ENCODE data around the gene LCOR. TPM values are rescaled to one million over a fixed set of nuclear protein-coding genes. Genes with fewer than 3 reads are reported as not detected.

The LCOR gene
- total and polyA plus RNA-seq, 2 of the 13 experiments (the other 11 are each of a cell fraction or from before 2014, with no cell fraction given) = 12.4 to 23.7 TPM

DNA sequence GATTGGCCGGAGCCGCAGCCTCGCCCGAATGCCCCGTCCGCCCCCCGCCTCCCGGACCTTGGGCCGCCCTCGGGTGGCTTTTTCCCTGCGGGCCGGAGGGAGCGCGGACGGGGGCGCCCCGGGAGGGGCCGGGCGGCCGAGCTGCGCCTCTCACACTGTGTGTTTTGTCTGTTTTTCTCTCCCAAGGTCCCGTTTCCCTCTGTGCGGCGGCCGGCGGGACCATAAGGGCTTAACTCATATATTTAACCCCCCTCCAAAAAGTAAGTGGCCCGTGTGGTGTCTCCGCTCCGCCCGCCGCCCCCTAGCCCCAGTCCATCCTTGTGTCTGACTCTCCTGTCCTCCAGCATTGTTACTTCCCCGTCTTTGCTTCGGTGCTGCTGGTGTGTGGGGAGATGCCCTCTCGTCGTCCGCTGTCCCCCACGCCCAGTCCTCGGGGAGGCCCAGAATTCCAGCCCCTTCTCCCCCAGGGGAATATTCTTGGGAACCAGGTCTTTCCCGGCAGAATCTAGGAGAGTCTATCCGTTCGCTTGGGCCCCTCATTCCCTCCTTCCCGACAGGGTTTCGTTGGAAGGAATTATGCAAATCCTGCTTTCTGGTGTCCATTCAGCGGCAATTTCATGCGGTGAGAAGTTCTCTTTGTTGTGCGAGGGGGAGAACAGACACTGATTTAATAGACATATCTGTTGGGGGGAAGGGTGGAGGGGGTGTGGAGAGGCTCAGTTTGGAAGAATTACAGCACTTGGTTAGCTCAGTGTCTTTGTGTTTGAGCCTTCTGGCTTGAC is 1.3 kb downstream of the LCOR start (continued):
- TF ChIP-seq ZNF710 (CRISPR knock-in tag; IDR thresholded peaks at IDR 0.05; ENCODE audit: borderline replicate concordance) (no peak), ZMYM2 (CRISPR knock-in tag; IDR thresholded peaks at IDR 0.05) (no peak), HDAC2 (CRISPR knock-in tag; IDR thresholded peaks at IDR 0.05) (no peak), BRD4 (CRISPR knock-in tag; IDR thresholded peaks at IDR 0.05) (no peak), ZSCAN29 (CRISPR knock-in tag; conservative IDR thresholded peaks at IDR 0.05) (no peak), HMG20A (CRISPR knock-in tag; IDR thresholded peaks at IDR 0.05; ENCODE audit: borderline replicate concordance) (no peak), FOXO1 (CRISPR knock-in tag; IDR thresholded peaks at IDR 0.05) (no peak), ZSCAN30 (CRISPR knock-in tag; IDR thresholded peaks at IDR 0.05) (no peak), ZNF335 (CRISPR knock-in tag; IDR thresholded peaks at IDR 0.05) (no peak), ZFP91 (CRISPR knock-in tag; IDR thresholded peaks at IDR 0.05; ENCODE audit: borderline replicate concordance) (0 out of 2 replicates have a peak, but pooled peaks have one; percentile 34), IRF2 (CRISPR knock-in tag; IDR thresholded peaks at IDR 0.05) (no peak), PHB2 (IDR thresholded peaks at IDR 0.05; ENCODE audit: partially characterized antibody) (no peak), HNRNPL (IDR thresholded peaks at IDR 0.05; ENCODE audit: low read depth, low read length) (no peak), ETV6 (CRISPR knock-in tag; conservative IDR thresholded peaks at IDR 0.05) (no peak), HNRNPUL1 (IDR thresholded peaks at IDR 0.05; ENCODE audit: low read depth, low read length) (no peak), ZNF703 (CRISPR knock-in tag; IDR thresholded peaks at IDR 0.05; ENCODE audit: borderline replicate concordance) (no peak), MTF2 (CRISPR knock-in tag; IDR thresholded peaks at IDR 0.05; ENCODE audit: borderline replicate concordance) (no peak), RNF2 (conservative IDR thresholded peaks at IDR 0.05; ENCODE audit: low read depth) (no peak), NFE2L1 (CRISPR knock-in tag; IDR thresholded peaks at IDR 0.05; ENCODE audit: borderline replicate concordance) (no peak)
- TF ChIP-seq, protein P1, sequence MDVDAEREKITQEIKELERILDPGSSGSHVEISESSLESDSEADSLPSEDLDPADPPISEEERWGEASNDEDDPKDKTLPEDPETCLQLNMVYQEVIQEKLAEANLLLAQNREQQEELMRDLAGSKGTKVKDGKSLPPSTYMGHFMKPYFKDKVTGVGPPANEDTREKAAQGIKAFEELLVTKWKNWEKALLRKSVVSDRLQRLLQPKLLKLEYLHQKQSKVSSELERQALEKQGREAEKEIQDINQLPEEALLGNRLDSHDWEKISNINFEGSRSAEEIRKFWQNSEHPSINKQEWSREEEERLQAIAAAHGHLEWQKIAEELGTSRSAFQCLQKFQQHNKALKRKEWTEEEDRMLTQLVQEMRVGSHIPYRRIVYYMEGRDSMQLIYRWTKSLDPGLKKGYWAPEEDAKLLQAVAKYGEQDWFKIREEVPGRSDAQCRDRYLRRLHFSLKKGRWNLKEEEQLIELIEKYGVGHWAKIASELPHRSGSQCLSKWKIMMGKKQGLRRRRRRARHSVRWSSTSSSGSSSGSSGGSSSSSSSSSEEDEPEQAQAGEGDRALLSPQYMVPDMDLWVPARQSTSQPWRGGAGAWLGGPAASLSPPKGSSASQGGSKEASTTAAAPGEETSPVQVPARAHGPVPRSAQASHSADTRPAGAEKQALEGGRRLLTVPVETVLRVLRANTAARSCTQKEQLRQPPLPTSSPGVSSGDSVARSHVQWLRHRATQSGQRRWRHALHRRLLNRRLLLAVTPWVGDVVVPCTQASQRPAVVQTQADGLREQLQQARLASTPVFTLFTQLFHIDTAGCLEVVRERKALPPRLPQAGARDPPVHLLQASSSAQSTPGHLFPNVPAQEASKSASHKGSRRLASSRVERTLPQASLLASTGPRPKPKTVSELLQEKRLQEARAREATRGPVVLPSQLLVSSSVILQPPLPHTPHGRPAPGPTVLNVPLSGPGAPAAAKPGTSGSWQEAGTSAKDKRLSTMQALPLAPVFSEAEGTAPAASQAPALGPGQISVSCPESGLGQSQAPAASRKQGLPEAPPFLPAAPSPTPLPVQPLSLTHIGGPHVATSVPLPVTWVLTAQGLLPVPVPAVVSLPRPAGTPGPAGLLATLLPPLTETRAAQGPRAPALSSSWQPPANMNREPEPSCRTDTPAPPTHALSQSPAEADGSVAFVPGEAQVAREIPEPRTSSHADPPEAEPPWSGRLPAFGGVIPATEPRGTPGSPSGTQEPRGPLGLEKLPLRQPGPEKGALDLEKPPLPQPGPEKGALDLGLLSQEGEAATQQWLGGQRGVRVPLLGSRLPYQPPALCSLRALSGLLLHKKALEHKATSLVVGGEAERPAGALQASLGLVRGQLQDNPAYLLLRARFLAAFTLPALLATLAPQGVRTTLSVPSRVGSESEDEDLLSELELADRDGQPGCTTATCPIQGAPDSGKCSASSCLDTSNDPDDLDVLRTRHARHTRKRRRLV (CRISPR knock-in tag; IDR thresholded peaks at IDR 0.05) = no peak
